B cell (primary cell): ENCODE measurements around the gene ACHE. TPM values are rescaled to one million over a fixed set of nuclear protein-coding genes. Genes with fewer than 3 reads are reported as not detected.
"Not testable (repeated sequence)": the region's sequence is repeated elsewhere in the genome, so short reads cannot be mapped to it uniquely, and the experiment has no call there.

Experiments
- ATAC-seq: fragments of 200-7000 bp; cut with Tn5 transposase; one replicate; pipeline ENCODE4 v1.10.0; 2021; ENCODE audit warnings: low read depth, mild to moderate bottlenecking, moderate number of reproducible peaks, moderate library complexity
- CTCF ChIA-PET: fragments of 350-600 bp; sonication (Branson Sonifier 250); formaldehyde crosslinking; loops from one replicate; lab custom pipeline; 2021; ENCODE audit warnings: antibody characterized with exemption, inconsistent platforms; lab: Charles Lee
- POLR2A ChIA-PET: fragments of 350-600 bp; sonication (Branson Sonifier 250); formaldehyde crosslinking; loops from one replicate; lab custom pipeline; 2021; ENCODE audit warnings: antibody characterized with exemption; lab: Charles Lee
- DNase-seq: peaks from one replicate; pipeline ENCODE4 v3.0.0; 2013
- H2AFZ ChIP-seq: 2 replicates; pipeline ENCODE4 v1.6.1; 2012; ENCODE audit warnings: mild to moderate bottlenecking, low read depth, low read length; ENCODE audit not compliant: insufficient read depth, poor library complexity, severe bottlenecking
- H3K27ac ChIP-seq, 2 donors: 1 replicate in 1 of 2; 2 replicates in 1 of 2; pipeline ENCODE4 v1.5.1; 2012 to 2013; ENCODE audit warnings: low read length in 2 of 2, mild to moderate bottlenecking in 2 of 2, moderate library complexity in 1 of 2
- H3K27me3 ChIP-seq, 4 experiments: fragments of 200-600 bp in 1 of 4; sonication (generic) in 1 of 4; replicated peaks in 1 of 4; 1 replicate in 2 of 4; 2 replicates in 2 of 4; pipeline versions ENCODE4 v1.6.1 to v1.7.0; 2013 to 2016; ENCODE audit warnings: low read length in 3 of 4, mild to moderate bottlenecking in 2 of 4, mixed read lengths in 1 of 4, moderate library complexity in 1 of 4; ENCODE audit not compliant: insufficient read depth in 4 of 4, control insufficient read depth in 3 of 4; ENCODE audit errors: control extremely low read depth in 1 of 4
- H3K36me3 ChIP-seq, 2 experiments: replicated peaks in 1 of 2; 1 replicate in 1 of 2; 2 replicates in 1 of 2; pipeline versions ENCODE4 v1.6.1 to v1.7.1; 2013; ENCODE audit warnings: low read length in 1 of 2; ENCODE audit not compliant: insufficient read depth in 2 of 2, control insufficient read depth in 1 of 2; ENCODE audit errors: control extremely low read depth in 1 of 2, extremely low read depth in 1 of 2
- H3K4me1 ChIP-seq, 2 donors: fragments of 200-600 bp in 1 of 2; sonication (generic) in 1 of 2; 1 replicate in 1 of 2; 2 replicates in 1 of 2; pipeline versions ENCODE4 v1.5.1 to v1.6.1; 2013 to 2017; ENCODE audit warnings: low read length in 2 of 2; ENCODE audit not compliant: control insufficient read depth in 2 of 2, insufficient read depth in 2 of 2
- H3K4me2 ChIP-seq: replicated peaks from 2 replicates; pipeline ENCODE3; 2012; ENCODE audit warnings: mild to moderate bottlenecking, low read depth, low read length; ENCODE audit not compliant: poor library complexity, severe bottlenecking
- H3K4me3 ChIP-seq, 5 experiments: fragments of 200-600 bp in 1 of 5; sonication (generic) in 1 of 5; 1 replicate in 3 of 5; 2 replicates in 2 of 5; pipeline versions ENCODE4 v1.5.1 to v1.7.0; 2011 to 2016; ENCODE audit warnings: low read length in 4 of 5, mild to moderate bottlenecking in 4 of 5, low read depth in 2 of 5, control low read depth in 1 of 5, moderate library complexity in 1 of 5; ENCODE audit not compliant: insufficient read depth in 1 of 5; ENCODE audit errors: control extremely low read depth in 1 of 5, extremely low read depth in 1 of 5
- H3K79me2 ChIP-seq: fragments of 200-600 bp; sonication (generic); one replicate; pipeline ENCODE4 v1.6.0; 2016; ENCODE audit warnings: low read length; ENCODE audit not compliant: control insufficient read depth, insufficient read depth
- H3K9ac ChIP-seq: fragments of 200-600 bp; sonication (generic); 2 replicates; pipeline ENCODE4 v1.6.1; 2017; ENCODE audit warnings: mild to moderate bottlenecking, low read length, moderate library complexity
- H3K9me3 ChIP-seq, 3 donors: one replicate each; pipeline versions ENCODE4 v1.6.1 to v1.7.1; 2013; ENCODE audit warnings: low read length in 2 of 3; ENCODE audit not compliant: control insufficient read depth in 2 of 3, insufficient read depth in 1 of 3; ENCODE audit errors: control extremely low read depth in 1 of 3
- H4K20me1 ChIP-seq: 2 replicates; pipeline ENCODE4 v1.6.0; 2012; ENCODE audit warnings: mild to moderate bottlenecking, low read length; ENCODE audit not compliant: insufficient read depth, control insufficient read depth, poor library complexity, severe bottlenecking
- H3K27ac Mint-ChIP-seq: one replicate; pipeline ENCODE4 v1.8.0; 2021; ENCODE audit warnings: mixed read lengths
- H3K27me3 Mint-ChIP-seq: one replicate; pipeline ENCODE4 v1.8.0; 2021; ENCODE audit warnings: mixed read lengths
- H3K4me1 Mint-ChIP-seq: one replicate; pipeline ENCODE4 v1.8.0; 2021; ENCODE audit warnings: mixed read lengths
- H3K4me3 Mint-ChIP-seq: one replicate; pipeline ENCODE4 v1.8.0; 2021; ENCODE audit warnings: mixed read lengths
- H3K9me3 Mint-ChIP-seq: one replicate; pipeline ENCODE4 v1.8.0; 2022; ENCODE audit warnings: mixed read lengths; ENCODE audit not compliant: insufficient read depth
- EZH2 ChIP-seq: IDR thresholded peaks from 2 replicates; pipeline ENCODE4 v1.6.1; 2012; ENCODE audit warnings: borderline replicate concordance, low read depth, mild to moderate bottlenecking, moderate library complexity, low read length; ENCODE audit not compliant: insufficient read depth, poor library complexity, severe bottlenecking
- WGBS: methylation state at CpG from one replicate; pipeline ENCODE4 v1.1.5; 2013; ENCODE audit warnings: missing lambda C conversion rate; ENCODE audit not compliant: insufficient coverage; 5-methylcytosine and 5-hydroxymethylcytosine counted together
- intact Hi-C: fragments of 100-400 bp; cut with micrococcal nuclease; formaldehyde crosslinking; loops from one replicate; pipeline ENCODE4 v1.10.0; 2022
- polyA plus RNA-seq: library from polyadenylated mRNA; depleted of rRNA; stranded (reverse); fragments of >200 nt; gene quantifications from 2 replicates; pipeline ENCODE4 v1.2.3, GENCODE V29; 2012
- total RNA-seq, 2 donors: library from RNA; stranded (reverse); fragments of 120-200 nt in 1 of 2; gene quantifications; 1 replicate in 1 of 2; 2 replicates in 1 of 2; pipeline versions ENCODE4 v1.2.3 to v1.2.4, GENCODE V29; 2013 to 2022
- TF ChIP-seq, protein P1 (sequence below): fragments of 200-600 bp; IDR thresholded peaks from one replicate; pipeline ENCODE4 v1.8.0; 2022; ENCODE audit warnings: antibody characterized with exemption, mild to moderate bottlenecking

ACHE gene
- total and polyA plus RNA-seq, 2 donors (not counting 1 experiment from before 2014, with no cell fraction given): 0.13 to 0.15 TPM

DNA sequence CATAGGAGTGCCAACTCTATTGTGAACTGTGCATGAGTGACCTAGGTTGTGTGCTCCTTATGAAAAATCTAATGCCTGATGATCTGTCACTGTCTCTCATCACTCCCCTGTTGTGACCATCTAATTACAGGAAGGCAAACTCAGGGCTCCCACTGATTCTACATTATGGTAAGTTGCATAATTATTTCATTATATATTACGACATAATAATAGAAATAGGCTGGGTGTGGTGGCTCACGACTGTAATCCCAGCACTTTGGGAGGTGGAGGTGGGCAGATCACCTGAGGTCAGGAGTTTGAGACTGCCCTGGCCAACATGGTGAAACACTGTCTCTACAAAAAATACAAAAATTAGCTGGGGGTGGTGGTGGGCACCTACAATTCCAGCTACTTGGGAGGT lies 39.7 kb upstream of the ACHE start:
- WGBS: no CpG with 5 or more reads among the region's 2 CpGs
- intact Hi-C loops, H3K9ac ChIP-seq, POLR2A ChIA-PET, H3K79me2 ChIP-seq, H3K4me2 ChIP-seq, H4K20me1 ChIP-seq, CTCF ChIA-PET, H3K4me1 Mint-ChIP-seq, H3K4me3 Mint-ChIP-seq, H3K4me1 ChIP-seq, DNase-seq, H3K27ac ChIP-seq, H3K4me3 ChIP-seq, H2AFZ ChIP-seq, ATAC-seq, H3K9me3 Mint-ChIP-seq, H3K27me3 ChIP-seq, H3K27ac Mint-ChIP-seq, H3K36me3 ChIP-seq: not testable (repeated sequence)
- H3K27me3 Mint-ChIP-seq: peaks cover 17% of the 10 kb centered on the region
- H3K9me3 ChIP-seq: peaks cover 2 to 36% (median 3%) of the 10 kb centered on the region in 3 donors

DNA sequence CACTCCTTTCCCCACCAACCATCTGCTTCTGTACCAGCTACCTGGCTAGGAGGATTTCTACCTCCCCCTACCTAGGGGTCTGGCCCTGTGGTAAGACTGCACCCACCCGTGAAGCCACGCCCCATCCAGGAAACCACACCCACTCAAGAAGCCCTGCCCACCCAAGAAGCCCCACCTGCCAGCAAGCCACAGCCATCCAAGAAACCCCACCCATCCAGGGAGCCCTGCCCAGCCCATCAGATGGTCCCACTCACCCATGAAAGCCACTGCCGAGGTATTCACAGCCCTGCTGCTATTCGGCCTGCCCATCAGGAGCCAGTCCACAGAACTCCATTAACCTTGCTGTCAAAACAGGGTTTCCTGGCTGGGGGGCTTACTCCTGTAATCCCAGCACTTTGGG lies 38.0 kb upstream of the ACHE start:
- H3K27ac Mint-ChIP-seq: no peak overlapping the region
- no peak overlapping the region for H3K9ac ChIP-seq
- intact Hi-C loops: no loop called here
- no peaks in the 10 kb centered on the region for H4K20me1 ChIP-seq
- DNase-seq (no peak), ATAC-seq (no peak)
- H3K4me3 ChIP-seq: no peak overlapping the region
- no peaks in the 10 kb centered on the region for H3K79me2 ChIP-seq
- H3K27me3 ChIP-seq: peaks cover 0 to 6% (median 3%) of the 10 kb centered on the region in 4 experiments
- H3K4me3 Mint-ChIP-seq: no peak overlapping the region
- peaks cover 3% of the 10 kb centered on the region for H3K9me3 Mint-ChIP-seq
- peaks cover 27% of the 10 kb centered on the region for H3K27me3 Mint-ChIP-seq
- peaks cover 0 to 26% (median 0%) of the 10 kb centered on the region in 3 donors for H3K9me3 ChIP-seq
- ChIA-PET CTCF (interaction anchor here (0.5 kb wide), 1 partner anchor 210 kb away, joined by 3 read pairs; no protein-coding TSS in a partner anchor), POLR2A (no interaction called here)
- WGBS: 50% methylated on average over 2 of the region's 4 CpGs
- H3K4me1 Mint-ChIP-seq: no peaks in the 10 kb centered on the region
- no peak for TF ChIP-seq EZH2
- TF ChIP-seq, protein P1, sequence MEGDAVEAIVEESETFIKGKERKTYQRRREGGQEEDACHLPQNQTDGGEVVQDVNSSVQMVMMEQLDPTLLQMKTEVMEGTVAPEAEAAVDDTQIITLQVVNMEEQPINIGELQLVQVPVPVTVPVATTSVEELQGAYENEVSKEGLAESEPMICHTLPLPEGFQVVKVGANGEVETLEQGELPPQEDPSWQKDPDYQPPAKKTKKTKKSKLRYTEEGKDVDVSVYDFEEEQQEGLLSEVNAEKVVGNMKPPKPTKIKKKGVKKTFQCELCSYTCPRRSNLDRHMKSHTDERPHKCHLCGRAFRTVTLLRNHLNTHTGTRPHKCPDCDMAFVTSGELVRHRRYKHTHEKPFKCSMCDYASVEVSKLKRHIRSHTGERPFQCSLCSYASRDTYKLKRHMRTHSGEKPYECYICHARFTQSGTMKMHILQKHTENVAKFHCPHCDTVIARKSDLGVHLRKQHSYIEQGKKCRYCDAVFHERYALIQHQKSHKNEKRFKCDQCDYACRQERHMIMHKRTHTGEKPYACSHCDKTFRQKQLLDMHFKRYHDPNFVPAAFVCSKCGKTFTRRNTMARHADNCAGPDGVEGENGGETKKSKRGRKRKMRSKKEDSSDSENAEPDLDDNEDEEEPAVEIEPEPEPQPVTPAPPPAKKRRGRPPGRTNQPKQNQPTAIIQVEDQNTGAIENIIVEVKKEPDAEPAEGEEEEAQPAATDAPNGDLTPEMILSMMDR: no peak
- H3K27ac ChIP-seq: no peak overlapping the region
- no peak overlapping the region for H3K4me2 ChIP-seq
- no peaks in the 10 kb centered on the region for H3K36me3 ChIP-seq
- H3K4me1 ChIP-seq: no peaks in the 10 kb centered on the region
- no peak overlapping the region for H2AFZ ChIP-seq
